B cell (primary cell): Measurements from ENCODE around the gene ZNF462. TPM values are rescaled to one million over a fixed set of nuclear protein-coding genes. Genes with fewer than 3 reads are reported as not detected.

Experiments
- ATAC-seq: fragments of 200-7000 bp; cut with Tn5 transposase; one replicate; pipeline ENCODE4 v1.10.0; 2021; ENCODE audit warnings: low read depth, mild to moderate bottlenecking, moderate number of reproducible peaks, moderate library complexity
- CTCF ChIA-PET: fragments of 350-600 bp; sonication (Branson Sonifier 250); formaldehyde crosslinking; loops from one replicate; lab custom pipeline; 2021; ENCODE audit warnings: antibody characterized with exemption, inconsistent platforms; lab: Charles Lee
- POLR2A ChIA-PET: fragments of 350-600 bp; sonication (Branson Sonifier 250); formaldehyde crosslinking; loops from one replicate; lab custom pipeline; 2021; ENCODE audit warnings: antibody characterized with exemption; lab: Charles Lee
- DNase-seq: peaks from one replicate; pipeline ENCODE4 v3.0.0; 2013
- H2AFZ ChIP-seq: 2 replicates; pipeline ENCODE4 v1.6.1; 2012; ENCODE audit warnings: mild to moderate bottlenecking, low read depth, low read length; ENCODE audit not compliant: insufficient read depth, poor library complexity, severe bottlenecking
- H3K27ac ChIP-seq, 2 donors: 1 replicate in 1 of 2; 2 replicates in 1 of 2; pipeline ENCODE4 v1.5.1; 2012 to 2013; ENCODE audit warnings: low read length in 2 of 2, mild to moderate bottlenecking in 2 of 2, moderate library complexity in 1 of 2
- H3K27me3 ChIP-seq, 4 experiments: fragments of 200-600 bp in 1 of 4; sonication (generic) in 1 of 4; replicated peaks in 1 of 4; 1 replicate in 2 of 4; 2 replicates in 2 of 4; pipeline versions ENCODE4 v1.6.1 to v1.7.0; 2013 to 2016; ENCODE audit warnings: low read length in 3 of 4, mild to moderate bottlenecking in 2 of 4, mixed read lengths in 1 of 4, moderate library complexity in 1 of 4; ENCODE audit not compliant: insufficient read depth in 4 of 4, control insufficient read depth in 3 of 4; ENCODE audit errors: control extremely low read depth in 1 of 4
- H3K36me3 ChIP-seq, 2 experiments: replicated peaks in 1 of 2; 1 replicate in 1 of 2; 2 replicates in 1 of 2; pipeline versions ENCODE4 v1.6.1 to v1.7.1; 2013; ENCODE audit warnings: low read length in 1 of 2; ENCODE audit not compliant: insufficient read depth in 2 of 2, control insufficient read depth in 1 of 2; ENCODE audit errors: control extremely low read depth in 1 of 2, extremely low read depth in 1 of 2
- H3K4me1 ChIP-seq, 2 donors: fragments of 200-600 bp in 1 of 2; sonication (generic) in 1 of 2; 1 replicate in 1 of 2; 2 replicates in 1 of 2; pipeline versions ENCODE4 v1.5.1 to v1.6.1; 2013 to 2017; ENCODE audit warnings: low read length in 2 of 2; ENCODE audit not compliant: control insufficient read depth in 2 of 2, insufficient read depth in 2 of 2
- H3K4me2 ChIP-seq: replicated peaks from 2 replicates; pipeline ENCODE3; 2012; ENCODE audit warnings: mild to moderate bottlenecking, low read depth, low read length; ENCODE audit not compliant: poor library complexity, severe bottlenecking
- H3K4me3 ChIP-seq, 5 experiments: fragments of 200-600 bp in 1 of 5; sonication (generic) in 1 of 5; 1 replicate in 3 of 5; 2 replicates in 2 of 5; pipeline versions ENCODE4 v1.5.1 to v1.7.0; 2011 to 2016; ENCODE audit warnings: low read length in 4 of 5, mild to moderate bottlenecking in 4 of 5, low read depth in 2 of 5, control low read depth in 1 of 5, moderate library complexity in 1 of 5; ENCODE audit not compliant: insufficient read depth in 1 of 5; ENCODE audit errors: control extremely low read depth in 1 of 5, extremely low read depth in 1 of 5
- H3K79me2 ChIP-seq: fragments of 200-600 bp; sonication (generic); one replicate; pipeline ENCODE4 v1.6.0; 2016; ENCODE audit warnings: low read length; ENCODE audit not compliant: control insufficient read depth, insufficient read depth
- H3K9ac ChIP-seq: fragments of 200-600 bp; sonication (generic); 2 replicates; pipeline ENCODE4 v1.6.1; 2017; ENCODE audit warnings: mild to moderate bottlenecking, low read length, moderate library complexity
- H3K9me3 ChIP-seq, 3 donors: one replicate each; pipeline versions ENCODE4 v1.6.1 to v1.7.1; 2013; ENCODE audit warnings: low read length in 2 of 3; ENCODE audit not compliant: control insufficient read depth in 2 of 3, insufficient read depth in 1 of 3; ENCODE audit errors: control extremely low read depth in 1 of 3
- H4K20me1 ChIP-seq: 2 replicates; pipeline ENCODE4 v1.6.0; 2012; ENCODE audit warnings: mild to moderate bottlenecking, low read length; ENCODE audit not compliant: insufficient read depth, control insufficient read depth, poor library complexity, severe bottlenecking
- H3K27ac Mint-ChIP-seq: one replicate; pipeline ENCODE4 v1.8.0; 2021; ENCODE audit warnings: mixed read lengths
- H3K27me3 Mint-ChIP-seq: one replicate; pipeline ENCODE4 v1.8.0; 2021; ENCODE audit warnings: mixed read lengths
- H3K4me1 Mint-ChIP-seq: one replicate; pipeline ENCODE4 v1.8.0; 2021; ENCODE audit warnings: mixed read lengths
- H3K4me3 Mint-ChIP-seq: one replicate; pipeline ENCODE4 v1.8.0; 2021; ENCODE audit warnings: mixed read lengths
- H3K9me3 Mint-ChIP-seq: one replicate; pipeline ENCODE4 v1.8.0; 2022; ENCODE audit warnings: mixed read lengths; ENCODE audit not compliant: insufficient read depth
- CTCF ChIP-seq: fragments of 200-600 bp; IDR thresholded peaks from one replicate; pipeline ENCODE4 v1.8.0; 2022; ENCODE audit warnings: antibody characterized with exemption, mild to moderate bottlenecking
- EZH2 ChIP-seq: IDR thresholded peaks from 2 replicates; pipeline ENCODE4 v1.6.1; 2012; ENCODE audit warnings: borderline replicate concordance, low read depth, mild to moderate bottlenecking, moderate library complexity, low read length; ENCODE audit not compliant: insufficient read depth, poor library complexity, severe bottlenecking
- WGBS: methylation state at CpG from one replicate; pipeline ENCODE4 v1.1.5; 2013; ENCODE audit warnings: missing lambda C conversion rate; ENCODE audit not compliant: insufficient coverage; 5-methylcytosine and 5-hydroxymethylcytosine counted together
- intact Hi-C: fragments of 100-400 bp; cut with micrococcal nuclease; formaldehyde crosslinking; loops from one replicate; pipeline ENCODE4 v1.10.0; 2022
- polyA plus RNA-seq: library from polyadenylated mRNA; depleted of rRNA; stranded (reverse); fragments of >200 nt; gene quantifications from 2 replicates; pipeline ENCODE4 v1.2.3, GENCODE V29; 2012
- total RNA-seq, 2 donors: library from RNA; stranded (reverse); fragments of 120-200 nt in 1 of 2; gene quantifications; 1 replicate in 1 of 2; 2 replicates in 1 of 2; pipeline versions ENCODE4 v1.2.3 to v1.2.4, GENCODE V29; 2013 to 2022

Gene ZNF462
- total and polyA plus RNA-seq, 2 donors (not counting 1 experiment from before 2014, with no cell fraction given) = not detected

- Histone ChIP-seq H3K79me2 (no peaks in the 10 kb centered on the region), H3K4me3 (no peak overlapping the region), H4K20me1 (no peaks in the 10 kb centered on the region), H3K27me3 (no peaks in the 10 kb centered on the region), H2AFZ (no peak overlapping the region), H3K36me3 (no peaks in the 10 kb centered on the region), H3K4me1 (no peaks in the 10 kb centered on the region), H3K9me3 (no peaks in the 10 kb centered on the region), H3K27ac (no peak overlapping the region), H3K4me2 (no peak overlapping the region), H3K9ac (no peak overlapping the region)
- TF ChIP-seq EZH2 (no peak), CTCF (no peak)
- intact Hi-C loops = no loop called here
- no peaks in the 10 kb centered on the region for H3K27me3 Mint-ChIP-seq
- H3K4me3 Mint-ChIP-seq = no peak overlapping the region
- ATAC-seq (no peak), DNase-seq (no peak)
- ChIA-PET CTCF (no interaction called here), POLR2A (no interaction called here)
- H3K27ac Mint-ChIP-seq = no peak overlapping the region
- no peaks in the 10 kb centered on the region for H3K9me3 Mint-ChIP-seq
- no peaks in the 10 kb centered on the region for H3K4me1 Mint-ChIP-seq
- WGBS = no CpG with 5 or more reads among the region's 3 CpGs
These were observed 12.6 kb downstream of the ZNF462 start for GRCh38 chr9:106875529-106875928.

- intact Hi-C loops = no loop called here
- no peak overlapping the region for H2AFZ ChIP-seq
- H3K79me2 ChIP-seq = no peaks in the 10 kb centered on the region
- H3K4me3 ChIP-seq = no peak overlapping the region
- TF ChIP-seq EZH2 = no peak
- TF ChIP-seq CTCF = no peak
- H3K4me2 ChIP-seq = no peak overlapping the region
- H4K20me1 ChIP-seq = no peaks in the 10 kb centered on the region
- Mint-ChIP-seq H3K4me3 (no peak overlapping the region), H3K9me3 (no peaks in the 10 kb centered on the region), H3K4me1 (no peaks in the 10 kb centered on the region), H3K27ac (no peak overlapping the region), H3K27me3 (no peaks in the 10 kb centered on the region)
- no peaks in the 10 kb centered on the region for H3K27me3 ChIP-seq
- no peaks in the 10 kb centered on the region for H3K36me3 ChIP-seq
- H3K27ac ChIP-seq = no peak overlapping the region
- H3K9me3 ChIP-seq = no peaks in the 10 kb centered on the region
- DNase-seq (no peak), ATAC-seq (no peak)
- ChIA-PET POLR2A (no interaction called here), CTCF (no interaction called here)
- 100% methylated on average over 3 of the region's 6 CpGs for WGBS
- no peak overlapping the region for H3K9ac ChIP-seq
- no peaks in the 10 kb centered on the region for H3K4me1 ChIP-seq
These were observed 14.4 kb downstream of the ZNF462 start for GRCh38 chr9:106877345-106877744.
